T-helper 1 cell (primary cell): ENCODE measurements around the gene ISG20L2.

Experiments used
- DNase-seq, 5 donors: peaks; one replicate each; pipeline ENCODE4 v3.0.0-alpha.2; 2012 to 2020

The ISG20L2 gene

GRCh38 chr1:156752843-156753482 lies 24.4 kb upstream of the ISG20L2 start:
- DNase-seq: no peak

GRCh38 chr1:156751757-156752481 lies 23.4 kb upstream of the ISG20L2 start:
- DNase-seq: peak; percentile 95 to 97 (median 96)

DNA sequence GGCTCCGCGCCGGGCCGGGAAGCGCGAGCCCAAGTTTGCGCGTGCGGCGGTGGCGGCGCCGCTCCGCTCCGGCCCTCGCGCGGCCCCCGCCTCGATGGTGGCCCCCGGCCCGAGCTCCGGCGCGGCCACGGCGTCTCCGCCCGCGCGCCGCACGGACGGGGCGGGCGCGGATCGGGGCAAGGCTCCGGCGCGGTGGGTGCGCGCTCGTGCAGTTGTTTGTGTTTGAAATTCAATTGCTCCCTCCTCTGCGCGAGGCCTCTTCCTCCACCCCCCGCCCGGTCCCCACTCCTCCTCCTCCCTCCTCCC lies 22.8 kb upstream of the ISG20L2 start, which contains the start of gene HDGF:
HDGF (minus strand) TSS at position 225 of the 306 bp plus-strand sequence. CDS start 246 bp downstream, outside the sequence.
- DNase-seq: no peak

- DNase-seq: peak in 3 of 5 donors; percentile 19 to 29 (median 25)
These were observed 22.3 kb upstream of the ISG20L2 start for GRCh38 chr1:156750711-156751450.

- no peak for DNase-seq
These were observed 21.7 kb upstream of the ISG20L2 start for GRCh38 chr1:156750191-156750672.

GRCh38 chr1:156749419-156750118 lies 21.0 kb upstream of the ISG20L2 start:
- DNase-seq: no peak

- DNase-seq: no peak
These were observed 20.3 kb upstream of the ISG20L2 start for GRCh38 chr1:156748670-156749418.

DNA sequence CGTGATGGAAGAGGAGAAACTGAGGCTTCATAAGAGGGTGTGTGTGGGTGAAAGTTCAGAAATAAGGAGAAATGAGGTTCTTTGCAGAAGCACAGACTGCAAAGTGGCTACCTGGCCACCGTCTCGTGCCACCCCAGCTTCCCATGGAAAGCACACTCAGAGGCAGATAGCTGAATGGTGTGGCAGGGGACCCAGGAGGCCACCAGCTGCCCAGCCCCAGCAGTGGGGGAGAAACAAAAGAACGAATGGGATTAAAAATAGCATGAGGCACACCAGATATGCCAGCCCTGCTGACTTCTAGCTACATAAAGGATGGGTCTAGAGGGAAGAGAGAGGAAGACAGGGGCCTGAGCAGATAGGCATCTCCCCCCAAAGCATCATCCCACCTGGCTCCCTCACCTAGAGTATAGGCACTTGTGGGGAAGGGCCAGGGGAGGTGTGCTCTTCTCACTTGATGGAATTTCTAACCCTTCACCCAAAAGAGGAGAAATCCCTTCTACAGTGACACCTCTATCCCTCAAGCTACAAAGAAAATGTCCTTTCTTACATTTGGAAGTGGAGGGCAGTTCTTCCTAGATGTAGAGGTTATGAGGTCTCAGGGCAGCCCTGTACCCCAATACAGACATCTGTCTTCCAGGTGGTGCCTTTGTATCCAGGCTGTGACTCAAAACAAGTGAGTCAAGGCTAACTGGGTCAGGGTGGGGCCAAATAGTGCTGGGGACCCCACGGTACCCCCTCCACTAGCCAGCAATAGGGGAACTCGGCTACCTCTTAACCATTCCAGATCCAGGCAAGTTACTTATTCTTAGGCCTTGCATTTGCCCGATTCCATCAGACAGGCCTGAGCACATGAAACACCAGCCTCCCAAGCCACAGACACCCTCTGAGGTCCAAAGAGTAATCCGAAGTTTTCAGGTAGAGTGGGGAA lies 19.4 kb upstream of the ISG20L2 start:
- no peak for DNase-seq

DNA sequence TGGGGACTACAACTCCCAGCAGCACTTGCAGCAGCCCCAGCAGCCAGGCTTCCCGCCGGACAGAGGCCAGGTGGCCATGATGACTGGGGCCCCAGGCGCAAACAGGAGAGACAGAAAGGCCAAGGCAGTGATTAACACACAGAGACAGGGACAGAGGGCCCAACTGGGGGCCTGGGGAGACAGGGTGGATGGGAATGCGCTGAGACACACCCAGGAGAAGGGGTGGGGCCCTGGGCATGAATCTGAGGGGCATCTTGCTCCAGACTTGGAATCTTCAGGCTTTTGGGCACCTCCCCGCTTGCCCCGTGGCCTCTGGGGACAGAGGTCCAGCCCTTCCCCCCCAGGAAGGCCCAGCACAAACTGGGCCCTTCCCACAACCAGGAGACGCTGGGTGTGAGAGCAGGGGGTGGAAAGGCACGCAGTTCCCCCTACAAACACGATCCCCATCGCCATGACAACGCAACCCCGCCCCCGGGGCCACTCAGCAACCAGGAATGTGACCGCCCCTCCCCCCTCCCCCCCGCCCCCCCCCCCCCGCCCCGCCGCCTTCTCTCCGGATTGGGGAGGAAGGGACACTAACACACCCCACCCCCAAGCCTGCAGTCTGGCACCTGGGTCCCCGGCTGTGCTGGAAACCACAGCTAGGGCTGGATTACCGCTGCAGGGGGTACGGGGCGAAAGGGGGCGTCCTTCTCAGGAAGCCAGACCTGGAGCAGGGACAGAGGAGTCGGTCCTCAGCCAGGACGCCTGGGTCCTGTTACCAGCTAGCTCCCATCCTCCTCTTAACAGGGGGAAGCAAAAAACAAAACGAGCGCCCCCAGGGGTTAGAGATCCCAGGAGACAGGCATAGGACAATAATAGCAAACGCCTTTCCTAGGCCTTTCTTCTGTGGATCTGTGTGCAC lies 18.4 kb upstream of the ISG20L2 start:
- DNase-seq: peak; percentile 38 to 54 (median 45)

- DNase-seq: no peak
These were observed 17.8 kb upstream of the ISG20L2 start for GRCh38 chr1:156746406-156746727.

- DNase-seq: no peak
These were observed 17.3 kb upstream of the ISG20L2 start for GRCh38 chr1:156745881-156746280.

DNA sequence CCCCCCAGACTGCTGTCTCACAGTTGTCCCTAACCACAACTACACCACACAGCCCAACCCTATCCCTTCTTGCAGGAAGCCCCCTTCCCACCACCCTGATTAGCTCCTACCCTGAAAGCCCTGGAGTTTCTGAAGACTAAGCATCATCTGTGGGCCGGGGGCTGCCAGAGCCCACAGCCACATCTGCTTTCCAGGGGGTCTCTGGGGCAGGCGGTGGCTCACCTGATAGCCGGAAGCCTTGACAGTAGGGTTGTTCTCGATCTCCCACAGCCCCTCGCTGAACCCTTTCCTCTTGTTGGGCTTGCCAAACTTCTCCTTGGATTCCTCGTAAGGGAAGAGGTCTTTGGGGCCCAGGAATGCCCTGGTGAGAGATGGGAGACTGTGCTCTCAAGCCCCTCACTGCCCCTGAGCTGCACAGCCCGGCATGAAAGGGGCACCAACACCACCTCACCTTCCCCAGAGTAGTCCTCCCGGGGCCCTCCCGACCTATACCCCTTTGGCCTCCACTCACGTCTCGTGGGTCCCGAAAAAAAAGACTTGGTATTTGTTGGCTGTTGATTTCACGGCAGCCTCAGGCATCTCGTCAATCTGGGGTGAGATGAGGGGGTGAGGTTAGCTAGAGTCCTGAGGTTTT lies 16.3 kb upstream of the ISG20L2 start:
- no peak for DNase-seq

GRCh38 chr1:156744344-156744743 lies 15.8 kb upstream of the ISG20L2 start:
- no peak for DNase-seq

GRCh38 chr1:156743367-156744302 lies 15.1 kb upstream of the ISG20L2 start:
- no peak for DNase-seq

DNA sequence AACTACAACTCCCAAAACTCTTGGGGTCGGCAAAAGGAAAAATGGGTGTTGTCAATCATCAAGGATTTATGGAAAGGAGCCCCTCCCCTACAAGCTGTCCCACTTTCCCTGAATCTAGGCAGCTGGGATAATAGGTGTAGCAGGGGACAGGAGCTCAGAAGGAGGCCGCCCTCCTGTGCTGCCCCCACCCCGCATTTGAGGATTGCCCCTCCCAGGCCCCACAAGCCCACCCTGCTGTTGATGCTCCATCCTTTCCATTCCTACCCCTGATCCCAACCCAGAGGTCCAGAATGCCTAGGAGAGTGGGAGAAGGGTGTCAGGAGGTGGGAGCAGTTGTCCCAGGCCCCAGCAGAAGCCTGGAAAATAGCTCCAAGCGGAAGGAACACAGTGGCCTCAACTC lies 14.2 kb upstream of the ISG20L2 start:
- no peak for DNase-seq

DNA sequence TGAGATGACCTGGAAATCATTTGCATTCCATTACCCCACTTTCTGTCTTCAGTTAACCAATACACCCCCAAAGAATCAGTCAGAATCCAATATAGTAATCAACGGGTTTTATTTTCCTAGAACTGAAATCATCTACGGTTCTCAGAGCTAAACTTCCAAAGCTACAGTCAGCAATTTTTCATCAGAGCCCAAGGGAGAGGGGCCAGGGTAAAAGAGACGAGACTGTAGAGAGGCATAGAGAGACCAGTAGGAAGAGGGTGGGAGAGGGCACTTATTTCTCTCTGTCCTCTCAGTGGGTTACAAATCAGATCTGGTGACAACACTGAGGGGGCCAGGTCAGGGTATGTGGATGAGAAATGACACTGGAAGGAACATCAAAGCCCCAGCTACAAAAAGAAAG lies 13.5 kb upstream of the ISG20L2 start:
- no peak for DNase-seq

- no peak for DNase-seq
These were observed 13.0 kb upstream of the ISG20L2 start for GRCh38 chr1:156741481-156741983.
